Activated CD4-positive, alpha-beta T cell treated with anti-CD3 and anti-CD28 coated beads, Interleukin-2, Interleukin-6, amounts not matched to agents 100 ng/mL and 50 ng/mL, durations not matched to agents 16 hours and 8 hours (primary cell): ENCODE data around the gene IGFALS.
"Not testable (repeated sequence)": the region's sequence is repeated elsewhere in the genome, so short reads cannot be mapped to it uniquely, and the experiment has no call there.

Experiments
- DNase-seq: peaks from one replicate; pipeline ENCODE4 v3.0.0-alpha.2; 2020

IGFALS gene

DNA sequence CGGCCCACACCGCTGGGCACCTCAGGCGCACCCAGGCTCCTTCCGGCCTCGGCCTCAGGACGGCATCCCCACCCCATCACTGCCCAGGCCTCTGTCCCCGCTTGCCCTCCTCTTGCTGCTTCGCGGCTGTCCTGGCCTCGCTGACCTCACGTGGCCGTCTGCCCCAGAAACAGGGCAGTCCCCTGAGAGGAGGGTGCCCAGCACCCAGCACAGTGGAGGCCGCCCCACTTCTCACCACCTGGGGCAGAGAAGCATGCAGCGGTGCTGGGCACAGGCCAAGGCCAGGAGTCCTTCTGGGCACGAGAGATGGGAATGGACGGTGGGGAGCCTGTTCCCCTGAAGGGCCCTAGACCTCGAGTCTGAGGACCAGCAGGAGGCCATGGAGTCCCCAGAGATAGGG, 24.2 kb upstream of the IGFALS start:
- DNase-seq = no peak

- no peak for DNase-seq
These were observed 23.7 kb upstream of the IGFALS start for GRCh38 chr16:1817276-1817589.

DNA sequence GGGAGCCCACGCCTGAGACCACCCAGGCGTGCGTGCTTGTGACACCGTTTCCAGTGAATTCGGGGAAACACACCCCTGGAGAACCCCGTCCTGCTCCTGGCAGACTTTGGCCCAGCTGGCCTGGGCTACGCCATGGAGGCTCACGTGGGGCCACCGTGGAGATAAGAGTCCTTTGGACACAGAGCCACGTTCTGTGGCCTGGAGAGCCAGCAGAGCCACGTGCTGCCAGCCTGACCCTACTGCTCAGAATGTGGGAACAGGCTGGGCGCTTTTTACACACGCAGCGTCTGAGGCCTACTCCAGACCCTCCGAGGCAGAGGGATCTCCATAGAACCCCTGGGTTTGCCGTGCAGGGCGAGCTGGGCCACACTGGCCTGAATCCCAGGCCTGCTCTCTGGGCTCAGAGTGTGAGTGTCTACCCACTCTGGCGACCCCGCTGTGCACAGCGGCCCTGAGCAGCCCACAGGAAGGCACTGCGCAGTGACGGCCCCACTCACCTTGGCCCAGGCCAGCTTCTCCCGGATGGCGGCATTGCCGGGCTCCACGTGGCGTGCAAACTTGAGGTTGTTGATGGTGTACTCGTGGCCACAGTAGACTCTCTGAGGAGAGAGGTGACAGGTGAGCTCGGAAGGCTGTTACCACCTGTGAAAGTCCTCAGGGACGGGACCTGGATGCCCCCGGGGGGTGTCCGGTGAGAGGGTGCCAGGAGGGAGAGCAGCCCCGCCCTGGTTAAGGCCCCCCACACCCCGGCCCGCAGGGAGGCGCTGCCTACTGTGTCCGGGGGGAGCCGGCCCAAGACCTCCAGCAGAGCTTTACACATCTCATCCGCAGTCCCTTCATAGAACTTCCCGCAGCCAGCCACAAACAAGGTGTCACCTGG, 23.1 kb upstream of the IGFALS start:
- DNase-seq = no peak

DNA sequence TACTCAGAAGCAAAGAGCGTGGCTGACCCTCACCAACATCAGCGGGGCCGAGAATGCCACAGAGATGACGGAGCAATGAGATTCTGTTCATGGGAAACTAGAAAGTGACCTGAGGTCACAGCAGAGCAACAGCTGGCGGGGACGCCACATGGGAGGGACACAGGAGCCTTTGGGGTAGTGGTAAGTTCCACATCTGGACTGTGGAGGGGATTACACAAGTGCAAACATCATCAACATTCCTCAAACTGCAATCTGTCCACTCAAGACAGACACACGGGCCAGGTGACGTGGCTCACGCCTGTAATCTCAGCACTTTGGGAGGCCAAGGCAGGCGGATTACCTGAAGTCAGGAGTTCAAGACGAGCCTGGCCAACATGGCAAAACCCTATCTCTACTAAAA, 22.0 kb upstream of the IGFALS start:
- no peak for DNase-seq

DNA sequence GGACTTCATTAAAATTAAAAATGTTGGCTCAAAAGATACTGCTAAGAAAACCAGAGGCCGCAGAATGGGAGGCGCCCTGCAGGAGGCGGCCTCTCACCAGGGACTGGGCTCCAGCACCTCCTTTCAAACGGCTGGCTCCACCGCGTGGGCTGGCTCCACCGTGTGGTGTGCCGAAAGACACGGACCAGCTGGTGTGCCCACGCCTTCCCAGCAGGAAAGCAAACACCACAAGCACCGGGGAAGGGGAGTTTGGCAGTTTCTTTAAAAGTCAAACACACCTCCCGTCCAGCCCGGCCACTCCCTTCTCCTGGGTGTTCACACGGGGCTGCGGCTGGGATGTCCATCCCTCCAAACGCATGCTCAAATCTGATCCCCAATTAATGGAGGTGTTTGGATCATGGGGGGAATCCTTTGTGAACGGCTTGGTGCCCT, 19.2 kb upstream of the IGFALS start:
- peak; percentile 50 for DNase-seq

GRCh38 chr16:1810536-1810935, 17.0 kb upstream of the IGFALS start:
- DNase-seq = no peak

DNA sequence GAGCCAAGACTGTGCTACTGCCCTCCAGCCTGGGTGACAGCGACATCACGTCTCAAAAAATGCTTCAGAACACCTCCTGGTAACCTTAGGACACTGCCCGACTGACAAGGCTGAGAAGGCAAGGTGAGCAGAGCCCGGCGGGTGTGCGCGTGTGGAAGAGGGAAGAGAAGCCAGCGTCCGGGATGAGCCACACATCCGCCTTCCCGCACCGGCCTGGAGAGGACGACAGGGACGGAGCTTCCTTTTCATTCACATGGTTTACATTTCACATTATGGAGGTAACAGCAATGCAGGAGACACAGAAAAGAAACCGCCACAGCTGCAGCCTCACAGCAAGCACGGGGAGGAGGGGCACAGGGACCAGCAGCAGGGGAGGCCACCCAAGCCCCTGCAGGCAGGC, 16.6 kb upstream of the IGFALS start:
- DNase-seq = no peak

- no peak for DNase-seq
These were observed 15.8 kb upstream of the IGFALS start for GRCh38 chr16:1809281-1809801.

DNA sequence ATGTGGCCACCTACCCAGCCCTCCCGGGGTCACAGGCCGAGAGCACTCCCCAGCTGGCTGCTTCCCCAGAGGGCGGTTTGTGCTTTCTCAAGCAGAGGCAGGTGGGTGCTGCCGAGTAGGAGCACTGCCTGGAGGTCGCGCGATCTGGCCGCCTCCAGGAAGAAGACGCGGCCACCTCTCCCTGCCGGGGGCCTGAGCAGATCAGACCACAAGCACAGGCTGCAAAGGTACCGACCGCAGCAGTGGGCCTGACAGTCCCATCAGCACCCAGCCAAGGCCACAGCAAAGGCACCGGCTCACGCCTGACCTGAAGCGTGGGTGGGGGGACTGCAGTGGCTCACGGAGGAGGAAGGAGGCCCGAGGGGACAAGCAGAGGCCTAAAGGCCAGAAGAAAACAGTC, 15.2 kb upstream of the IGFALS start:
- DNase-seq = no peak

- no peak for DNase-seq
These were observed 14.1 kb upstream of the IGFALS start for GRCh38 chr16:1807626-1808025.

GRCh38 chr16:1800701-1801100, 7.2 kb upstream of the IGFALS start:
- DNase-seq = no peak

DNA sequence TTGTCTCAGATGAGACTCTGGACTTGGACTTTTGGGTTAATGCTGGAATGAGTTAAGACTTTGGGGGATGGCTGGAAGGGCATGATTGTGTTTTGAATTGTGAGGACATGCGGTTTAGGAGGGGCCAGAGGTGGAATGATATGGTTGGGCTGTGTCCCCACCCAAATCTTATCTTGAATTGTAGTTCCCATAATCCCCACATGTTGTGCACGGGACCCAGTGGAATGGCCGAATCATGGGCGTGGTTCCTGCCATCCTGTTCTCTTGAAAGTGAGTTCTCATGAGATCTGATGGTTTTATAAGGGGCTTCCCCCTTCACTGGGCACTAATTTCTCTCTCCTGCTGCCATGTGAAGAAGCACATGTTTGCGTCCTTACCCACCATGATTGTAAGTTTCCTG, 5.8 kb upstream of the IGFALS start:
- not testable (repeated sequence) for DNase-seq

- DNase-seq = no peak
These were observed 1.6 kb upstream of the IGFALS start for GRCh38 chr16:1794908-1795666.

GRCh38 chr16:1794221-1794871, 841 bp upstream of the IGFALS start:
- no peak for DNase-seq

GRCh38 chr16:1792836-1793577, 498 bp downstream of the IGFALS start:
- no peak for DNase-seq

DNA sequence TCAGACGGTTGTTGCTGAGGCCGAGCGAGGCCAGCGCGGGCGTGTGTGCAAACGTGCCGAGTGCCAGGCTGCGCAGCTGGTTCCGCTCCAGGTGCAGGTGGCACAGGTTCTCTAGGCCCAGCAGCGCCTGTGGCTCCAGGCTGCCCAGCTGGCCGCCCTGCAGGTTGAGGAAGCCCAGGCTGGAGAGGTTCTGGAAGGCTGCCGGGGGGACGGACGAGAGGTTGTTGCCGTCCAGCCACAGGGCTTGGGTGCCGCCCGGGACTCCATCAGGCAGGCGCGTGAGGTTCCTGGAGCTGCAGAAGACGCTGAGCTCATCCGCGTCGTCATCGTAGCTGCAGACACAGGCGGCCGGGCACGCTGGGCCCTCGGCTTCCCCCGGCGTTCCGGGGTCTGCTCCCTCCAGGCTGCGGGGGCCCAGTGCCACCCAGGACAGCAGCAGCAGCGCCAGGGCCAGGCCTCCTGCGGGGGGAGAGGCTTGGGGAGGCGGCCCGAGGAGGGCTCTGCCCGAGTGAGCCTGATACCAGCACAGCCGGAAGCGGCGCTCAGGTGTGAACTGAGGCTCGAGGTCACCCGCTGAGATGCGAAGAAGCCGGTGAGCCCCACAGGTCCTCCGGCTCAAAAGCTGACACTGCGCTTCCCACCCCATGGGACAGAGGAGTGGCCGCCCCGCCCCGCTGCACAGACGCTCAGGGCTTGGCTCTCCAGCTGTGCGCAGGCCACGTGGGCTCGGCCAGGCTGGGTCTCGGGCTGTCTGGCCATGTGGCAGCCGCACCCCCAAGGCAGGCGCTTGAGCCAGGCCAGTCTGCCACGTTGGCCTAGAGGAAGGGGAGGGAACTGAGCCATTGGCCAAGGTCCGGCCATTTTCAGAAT, 1.3 kb downstream of the IGFALS start:
- DNase-seq = no peak

DNA sequence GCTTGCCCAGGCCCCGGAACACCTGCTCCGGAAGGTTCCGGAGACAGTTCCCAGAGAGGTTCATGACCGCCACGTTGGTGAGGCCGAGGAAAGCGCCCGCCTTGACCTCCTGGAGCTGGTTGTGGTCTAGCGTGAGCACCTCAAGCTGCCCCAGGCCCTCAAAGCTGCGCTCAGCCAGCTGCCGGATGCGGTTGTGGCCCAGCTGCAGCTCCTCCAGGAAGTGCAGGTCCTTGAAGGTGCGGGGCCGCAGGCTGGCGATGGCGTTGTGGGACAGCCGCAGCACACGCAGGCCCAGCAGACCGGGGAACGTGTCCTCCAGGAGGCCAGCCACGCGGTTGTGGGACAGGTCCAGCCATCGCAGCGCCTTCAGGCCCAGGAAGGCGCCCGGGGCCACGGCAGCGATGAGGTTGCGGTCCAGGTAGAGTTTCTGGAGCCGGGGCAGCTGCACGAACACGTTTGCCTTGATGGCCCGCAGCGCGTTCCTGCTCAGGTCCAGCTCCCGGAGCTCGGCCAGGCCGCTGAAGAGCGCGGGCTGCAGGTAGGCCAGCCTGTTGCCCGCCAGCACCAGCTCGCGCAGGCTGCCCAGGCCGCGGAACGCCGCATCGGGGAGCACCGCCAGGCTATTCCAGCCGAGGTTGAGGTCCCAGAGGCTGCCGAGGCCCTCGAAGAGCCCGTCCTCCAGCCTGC, 2.1 kb downstream of the IGFALS start:
- no peak for DNase-seq

DNA sequence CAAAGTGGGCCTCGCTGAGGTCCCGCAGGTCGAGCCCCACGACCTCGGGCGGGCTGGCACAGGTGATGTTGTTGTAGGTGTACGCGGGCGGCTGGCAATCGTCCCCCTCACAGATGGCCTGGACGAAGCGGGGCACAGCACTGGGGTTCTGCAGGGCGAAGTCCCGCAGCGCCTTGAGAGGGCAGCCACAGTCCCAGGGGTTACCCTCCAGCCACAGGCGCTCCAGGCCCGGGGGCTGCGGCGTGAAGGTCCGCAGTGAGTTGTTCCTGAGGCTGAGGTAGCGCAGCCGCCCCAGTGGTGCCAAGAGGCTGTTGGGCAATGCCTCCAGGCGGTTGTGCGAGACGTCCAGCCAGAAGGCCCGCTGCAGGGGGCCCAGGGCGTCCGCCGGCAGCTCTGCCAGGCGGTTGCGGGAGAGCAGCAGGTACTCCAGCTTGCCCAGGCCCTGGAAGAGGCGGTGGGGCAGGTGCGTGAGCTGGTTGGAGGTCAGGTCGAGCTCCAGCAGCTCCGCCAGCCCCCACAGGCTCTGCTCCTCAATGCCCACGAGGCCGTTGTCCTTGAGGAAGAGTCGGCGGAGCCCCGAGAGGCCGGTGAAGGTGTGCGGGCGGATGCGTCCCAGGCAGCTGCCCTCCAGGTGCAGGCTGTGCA, 2.8 kb downstream of the IGFALS start:
- no peak for DNase-seq

GRCh38 chr16:1790261-1790610, 3.3 kb downstream of the IGFALS start:
- no peak for DNase-seq

DNA sequence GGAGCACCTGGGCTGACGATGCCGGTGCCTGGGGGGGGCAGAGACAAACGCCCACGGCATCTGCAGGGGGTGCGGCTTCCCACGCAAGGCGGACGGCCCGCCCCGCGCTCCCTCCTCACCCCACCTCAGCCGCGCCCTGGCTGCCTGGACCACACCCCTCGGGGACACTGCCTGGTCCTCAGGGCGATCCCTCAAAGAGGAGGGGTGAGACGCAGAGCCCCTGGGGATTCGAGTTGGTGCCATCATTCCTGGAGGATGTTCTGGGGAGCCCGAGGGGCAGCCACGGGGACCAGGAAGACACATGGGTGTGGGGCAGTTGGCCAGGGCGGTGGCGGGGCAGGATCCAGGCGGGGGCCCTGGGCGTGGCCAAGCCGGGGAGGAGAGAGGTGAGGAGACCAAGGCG, 3.9 kb downstream of the IGFALS start:
- no peak for DNase-seq

DNA sequence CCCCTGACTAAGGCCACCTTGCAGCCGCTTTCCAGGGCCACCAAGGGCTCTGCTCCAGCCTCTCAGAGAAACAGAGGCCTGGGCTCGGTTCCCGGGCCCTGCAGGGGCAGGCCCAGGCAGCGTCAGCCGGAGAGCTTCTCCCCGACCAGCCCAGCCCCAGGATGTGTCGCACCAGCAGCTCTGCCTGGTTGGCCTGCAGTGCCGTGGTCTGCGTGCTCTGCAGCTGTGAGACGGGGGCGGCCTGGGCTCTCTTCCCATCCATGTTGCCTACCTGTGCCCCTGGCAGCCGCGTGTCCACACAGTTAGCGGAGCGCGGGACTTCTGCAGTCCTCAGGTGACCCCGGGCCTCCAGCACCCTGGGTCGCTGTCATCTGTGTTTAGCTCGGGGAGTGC, 4.8 kb downstream of the IGFALS start:
- DNase-seq = no peak
